ENCODE measurements around the gene PPP1R14C. TPM values are rescaled to one million over a fixed set of nuclear protein-coding genes. Genes with fewer than 3 reads are reported as not detected.

PPP1R14C gene
- polyA plus RNA-seq, 1 donor from 2014 or later, result 14.0 TPM

GRCh38 chr6:150196942-150197745 lies 54.3 kb downstream of the PPP1R14C start:
- Histone ChIP-seq H3K79me2 (replicated peaks; ENCODE audit: insufficient read depth, low read length) (no peaks in the 10 kb centered on the region), H2AFZ (ENCODE audit: low read depth, low read length) (no peak overlapping the region), H3F3A (ENCODE audit: insufficient read depth, low read length, poor library complexity, severe bottlenecking) (no peaks in the 10 kb centered on the region), H3K9ac (ENCODE audit: low read length) (no peak overlapping the region), H3K27ac (ENCODE audit: low read length) (no peak overlapping the region), H3K9me3 (ENCODE audit: low read length) (no peaks in the 10 kb centered on the region), H3K27me3 (ENCODE audit: insufficient read depth, low read depth, low read length) (no peaks in the 10 kb centered on the region), H3K36me3 (ENCODE audit: insufficient read depth, low read length) (no peaks in the 10 kb centered on the region), H3K9me2 (ENCODE audit: insufficient read depth, low read length) (no peaks in the 10 kb centered on the region), H3K4me2 (ENCODE audit: low read length) (no peak overlapping the region), H4K20me1 (ENCODE audit: insufficient read depth) (no peaks in the 10 kb centered on the region), H3K4me3 (ENCODE audit: low read length) (no peak overlapping the region)
- TF ChIP-seq EP300 (conservative IDR thresholded peaks at IDR 0.05; ENCODE audit: poor library complexity, severe bottlenecking) (no peak), SMC3 (conservative IDR thresholded peaks at IDR 0.05; ENCODE audit: poor library complexity) (no peak), TAF1 (IDR thresholded peaks at IDR 0.05; ENCODE audit: low read depth) (no peak), EZH2 (IDR thresholded peaks at IDR 0.05; ENCODE audit: borderline replicate concordance, insufficient read depth, low read length, poor library complexity, severe bottlenecking) (no peak), REST (IDR thresholded peaks at IDR 0.05; ENCODE audit: borderline replicate concordance) (no peak), MXI1 (conservative IDR thresholded peaks at IDR 0.05; ENCODE audit: poor library complexity, severe bottlenecking) (no peak), RAD21 (conservative IDR thresholded peaks at IDR 0.05) (no peak), POLR2AphosphoS5 (IDR thresholded peaks at IDR 0.05) (no peak), CTCF (IDR thresholded peaks at IDR 0.05; ENCODE audit: poor library complexity, severe bottlenecking) (no peak)

GRCh38 chr6:150198532-150198931 lies 55.7 kb downstream of the PPP1R14C start:
- TF ChIP-seq POLR2AphosphoS5 (IDR thresholded peaks at IDR 0.05), result no peak
- TF ChIP-seq RAD21 (conservative IDR thresholded peaks at IDR 0.05), result no peak
- TF ChIP-seq EZH2 (IDR thresholded peaks at IDR 0.05; ENCODE audit: borderline replicate concordance, insufficient read depth, low read length, poor library complexity, severe bottlenecking), result no peak
- TF ChIP-seq EP300 (conservative IDR thresholded peaks at IDR 0.05; ENCODE audit: poor library complexity, severe bottlenecking), result no peak
- TF ChIP-seq CTCF (IDR thresholded peaks at IDR 0.05; ENCODE audit: poor library complexity, severe bottlenecking), result no peak
- TF ChIP-seq REST (IDR thresholded peaks at IDR 0.05; ENCODE audit: borderline replicate concordance), result no peak
- no peak for TF ChIP-seq TAF1 (IDR thresholded peaks at IDR 0.05; ENCODE audit: low read depth)
- no peaks in the 10 kb centered on the region for H3K9me3 ChIP-seq (ENCODE audit: low read length)
- no peaks in the 10 kb centered on the region for H3K27me3 ChIP-seq (ENCODE audit: insufficient read depth, low read depth, low read length)
- H4K20me1 ChIP-seq (ENCODE audit: insufficient read depth), result no peaks in the 10 kb centered on the region
- H3K9ac ChIP-seq (ENCODE audit: low read length), result no peak overlapping the region
- H3K36me3 ChIP-seq (ENCODE audit: insufficient read depth, low read length), result no peaks in the 10 kb centered on the region
- H3K79me2 ChIP-seq (replicated peaks; ENCODE audit: insufficient read depth, low read length), result no peaks in the 10 kb centered on the region
- H3K4me3 ChIP-seq (ENCODE audit: low read length), result no peak overlapping the region
- no peak overlapping the region for H3K27ac ChIP-seq (ENCODE audit: low read length)
- no peak overlapping the region for H3K4me2 ChIP-seq (ENCODE audit: low read length)
- H3F3A ChIP-seq (ENCODE audit: insufficient read depth, low read length, poor library complexity, severe bottlenecking), result no peaks in the 10 kb centered on the region
- no peaks in the 10 kb centered on the region for H3K9me2 ChIP-seq (ENCODE audit: insufficient read depth, low read length)
- no peak overlapping the region for H2AFZ ChIP-seq (ENCODE audit: low read depth, low read length)

Measured in neural cell (in vitro differentiated cells).